ENCODE results near the gene TNIP1.

TNIP1 gene

DNA sequence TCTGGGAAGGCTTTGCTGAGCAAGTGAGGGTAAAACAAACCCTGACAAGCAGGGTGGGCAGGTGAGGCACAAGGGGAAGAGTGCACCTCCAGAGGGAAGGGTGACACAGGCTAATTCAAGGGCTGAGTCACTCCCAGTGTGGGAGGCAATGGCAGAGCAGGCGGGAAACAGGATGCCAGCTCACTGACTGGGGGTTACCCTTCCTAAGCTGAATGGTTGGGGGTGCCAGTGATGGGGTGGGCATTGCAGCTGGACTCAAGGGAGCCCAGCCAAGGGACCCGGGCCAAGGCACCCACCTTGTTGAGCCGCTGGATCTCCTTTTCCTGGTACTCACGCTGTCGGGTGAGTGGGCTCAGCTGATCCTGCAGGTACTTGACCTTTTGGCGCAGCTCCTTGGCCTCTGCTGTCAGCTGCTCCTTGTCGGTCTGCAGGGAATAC is 42.0 kb downstream of the TNIP1 start:
- no peak for DNase-seq

DNA sequence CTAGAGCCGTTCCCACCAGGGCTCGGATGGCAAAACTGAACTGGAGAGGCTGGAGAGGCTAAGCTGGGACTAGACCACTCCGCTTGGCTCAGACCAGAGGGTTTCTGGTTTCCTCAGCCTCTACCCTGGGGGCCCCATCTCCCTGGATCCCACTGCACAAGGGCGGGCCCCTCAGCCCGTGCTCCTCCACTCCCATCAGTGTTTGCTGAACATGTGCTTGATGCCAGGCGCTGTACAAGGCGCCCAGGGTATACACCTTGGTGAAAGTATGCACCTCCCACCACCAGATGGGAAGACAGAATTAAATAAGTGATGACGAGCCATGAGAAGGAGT is 42.5 kb downstream of the TNIP1 start:
- DNase-seq, result no peak

DNA sequence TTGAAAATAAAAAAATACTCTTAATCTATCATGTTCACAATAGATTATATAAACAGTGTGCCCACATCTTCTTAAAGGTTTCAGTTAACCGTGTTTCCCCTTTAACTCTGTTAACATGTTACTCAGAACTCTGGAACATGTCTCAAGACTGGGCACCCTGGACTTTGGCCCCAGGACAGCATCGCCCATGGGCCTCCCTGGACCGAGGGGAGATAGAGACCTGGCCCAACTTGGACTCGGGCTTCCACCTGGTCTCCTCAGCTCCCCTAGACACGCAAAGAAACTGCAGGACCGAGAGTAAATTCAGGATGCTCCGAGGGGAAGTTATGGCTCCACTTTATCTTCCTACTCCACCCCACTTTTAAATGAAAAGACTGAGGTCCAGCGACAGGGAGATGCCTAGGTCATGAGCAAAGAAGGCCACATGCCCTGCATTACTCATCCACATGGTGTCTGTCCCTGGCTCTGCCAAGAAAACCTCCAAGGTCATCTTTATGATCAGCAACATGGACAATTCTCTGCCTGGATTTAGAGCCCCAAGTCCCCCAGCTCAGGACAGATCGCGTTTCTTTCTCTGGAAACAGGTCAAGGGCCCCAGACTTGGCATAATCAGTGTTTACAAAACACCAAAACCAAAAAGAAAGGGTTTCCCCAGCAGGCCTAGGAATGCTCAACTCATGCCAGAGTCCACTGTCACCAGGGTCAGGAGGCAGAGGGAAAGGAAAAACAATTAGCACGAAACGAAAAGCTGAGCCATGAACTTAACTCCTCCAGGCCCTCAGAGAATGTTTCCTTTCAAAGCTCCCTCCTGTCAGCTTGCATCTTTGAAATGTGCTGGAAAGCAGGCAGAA is 43.0 kb downstream of the TNIP1 start:
- DNase-seq, result peak; percentile 66

DNA sequence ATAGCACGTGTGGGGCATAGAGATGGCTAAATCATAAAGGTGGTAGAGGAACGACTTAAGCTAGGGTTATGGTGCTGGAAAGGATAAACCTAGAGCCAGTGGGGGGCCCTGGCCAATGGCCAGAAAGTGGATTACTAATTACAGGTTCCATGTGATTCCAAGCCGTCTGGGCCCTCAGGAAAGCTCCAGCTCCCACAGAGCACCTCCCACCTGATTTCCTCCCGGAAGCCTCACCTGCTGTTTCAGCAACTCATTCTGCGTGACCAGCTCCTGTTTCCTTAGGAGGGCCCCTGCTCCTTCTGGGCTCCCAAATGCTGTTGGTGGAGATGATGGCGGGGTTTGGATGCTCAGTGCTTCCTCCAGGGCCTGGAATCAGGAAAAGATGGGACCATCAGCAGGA is 44.3 kb downstream of the TNIP1 start:
- DNase-seq, result no peak

DNA sequence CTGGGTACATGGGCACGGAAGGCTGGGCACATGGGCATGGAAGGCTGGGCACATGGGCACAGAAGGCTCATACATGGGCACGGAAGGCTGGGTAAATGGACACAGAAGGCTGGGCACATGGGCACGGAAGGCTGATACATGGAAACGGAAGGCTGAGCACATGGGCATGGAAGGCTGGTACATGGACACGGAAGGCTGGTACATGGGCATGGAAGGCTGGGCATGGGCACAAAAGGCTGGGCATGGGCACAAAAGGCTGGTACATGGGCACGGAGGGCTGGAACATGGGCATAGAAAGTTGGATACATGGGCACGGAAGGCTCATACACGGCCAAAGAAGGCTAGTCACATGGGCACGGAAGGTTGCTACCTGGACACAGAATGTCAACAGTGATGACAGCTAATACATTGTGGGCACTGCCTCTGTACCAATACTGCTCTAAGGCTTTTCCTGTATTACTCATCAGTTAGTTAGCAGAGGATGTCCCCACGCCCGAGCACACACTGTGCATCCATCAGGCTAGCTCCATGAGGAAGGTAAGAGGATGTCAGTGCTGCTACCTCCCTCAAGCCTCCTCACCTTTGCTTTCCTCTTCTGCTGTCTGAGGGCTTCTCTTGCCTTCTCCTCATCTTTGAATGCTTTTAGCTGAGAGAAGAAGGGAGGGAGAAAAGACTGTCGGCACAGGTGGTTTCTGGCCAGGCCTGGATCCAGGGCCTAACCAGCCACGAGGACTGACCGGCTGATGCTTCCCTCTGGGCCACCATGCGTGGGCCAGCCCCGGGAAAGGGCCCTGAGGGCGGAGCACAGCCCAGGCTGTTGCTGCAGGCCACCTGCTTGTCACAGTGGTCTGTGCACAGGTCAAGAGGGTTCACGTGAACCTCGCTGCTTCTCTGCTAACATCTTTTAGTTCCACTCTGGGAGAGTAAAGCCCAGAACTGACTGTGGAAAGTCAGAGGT is 46.1 kb downstream of the TNIP1 start:
- no peak for DNase-seq

GRCh38 chr5:151033217-151033934 is 47.5 kb downstream of the TNIP1 start:
- no peak for DNase-seq

GRCh38 chr5:151031554-151031953 is 49.3 kb downstream of the TNIP1 start:
- no peak for DNase-seq

DNA sequence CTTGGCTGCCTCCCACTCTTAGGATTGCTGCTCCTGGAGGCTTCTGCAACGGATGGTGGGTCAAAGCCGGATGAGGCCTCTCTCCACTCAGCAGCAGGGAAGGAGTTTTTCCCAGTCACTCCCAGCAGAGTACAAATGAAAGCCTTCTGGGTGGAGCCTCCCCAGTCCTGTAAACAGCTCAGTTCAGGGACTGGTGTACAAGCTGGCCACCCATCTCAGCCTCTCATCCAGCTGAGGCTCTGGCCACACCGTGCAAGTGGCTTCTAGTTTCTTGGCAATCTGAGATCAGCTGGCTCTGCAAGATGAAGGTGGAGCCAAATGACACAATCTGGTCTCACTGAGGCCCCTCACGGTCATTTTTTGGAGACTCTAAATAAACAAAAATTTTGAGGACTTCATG is 50.5 kb downstream of the TNIP1 start:
- DNase-seq, result peak; percentile 69

GRCh38 chr5:151030056-151030336 is 50.8 kb downstream of the TNIP1 start:
- no peak for DNase-seq

DNA sequence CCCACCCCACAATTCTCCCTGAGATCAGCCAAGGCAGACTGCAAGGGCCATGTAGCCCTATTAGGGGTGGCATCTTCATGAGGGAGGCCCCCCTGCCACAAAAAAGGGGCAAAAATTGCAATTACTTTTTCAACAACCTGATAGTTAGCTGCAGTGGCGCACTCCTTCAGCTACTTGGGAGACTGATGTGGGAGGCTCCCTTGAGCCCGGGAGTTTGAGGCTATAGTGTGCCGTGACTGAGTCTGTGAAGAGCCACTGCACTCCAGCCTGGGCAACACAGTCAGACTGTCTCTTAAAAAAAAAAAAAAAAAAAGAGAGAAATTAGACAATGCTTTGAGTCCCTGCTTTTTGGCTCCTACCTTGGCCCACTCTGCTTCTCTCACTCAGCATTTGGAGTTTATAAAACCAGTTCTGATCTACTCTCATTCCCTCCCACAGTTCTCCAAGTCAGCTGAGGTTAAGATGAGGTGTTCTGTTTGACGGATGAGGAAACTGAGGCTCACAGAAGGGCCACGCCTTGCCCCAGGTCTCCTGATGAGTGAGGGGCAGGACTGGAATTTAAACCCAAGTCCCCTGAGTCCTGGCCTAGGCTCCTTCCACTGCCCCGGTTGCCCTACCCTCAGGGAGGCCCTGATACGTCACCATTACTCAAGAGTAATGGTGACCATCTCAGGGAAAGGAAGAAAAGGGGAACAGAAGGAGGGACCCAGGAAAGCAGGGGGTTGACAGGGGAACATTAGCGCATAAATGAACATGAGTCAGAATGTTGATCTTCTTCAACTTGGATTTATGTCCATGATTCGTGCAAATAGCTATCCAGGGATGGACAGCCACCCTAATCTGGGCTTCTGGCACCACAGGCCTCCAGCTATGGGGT is 51.4 kb downstream of the TNIP1 start:
- no peak for DNase-seq

DNA sequence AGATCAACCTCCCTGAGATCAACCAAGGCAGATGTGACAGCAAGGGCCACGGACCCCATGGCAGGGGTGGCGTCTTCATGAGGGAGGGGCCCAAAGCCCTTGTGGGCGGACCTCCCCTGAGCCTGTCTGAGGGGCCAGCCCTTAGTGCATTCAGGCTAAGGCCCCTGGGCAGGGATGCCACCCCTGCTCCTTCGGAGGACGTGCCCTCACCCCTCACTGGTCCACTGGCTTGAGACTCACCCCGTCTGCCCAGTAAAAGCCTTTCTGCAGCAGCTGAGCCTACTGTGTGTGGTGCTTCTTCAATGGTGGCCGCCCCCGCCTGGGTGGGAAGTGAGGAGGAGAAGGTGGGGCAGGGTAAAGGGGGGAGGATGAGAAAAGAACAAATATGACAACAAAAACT is 52.1 kb downstream of the TNIP1 start:
- DNase-seq, result no peak

DNA sequence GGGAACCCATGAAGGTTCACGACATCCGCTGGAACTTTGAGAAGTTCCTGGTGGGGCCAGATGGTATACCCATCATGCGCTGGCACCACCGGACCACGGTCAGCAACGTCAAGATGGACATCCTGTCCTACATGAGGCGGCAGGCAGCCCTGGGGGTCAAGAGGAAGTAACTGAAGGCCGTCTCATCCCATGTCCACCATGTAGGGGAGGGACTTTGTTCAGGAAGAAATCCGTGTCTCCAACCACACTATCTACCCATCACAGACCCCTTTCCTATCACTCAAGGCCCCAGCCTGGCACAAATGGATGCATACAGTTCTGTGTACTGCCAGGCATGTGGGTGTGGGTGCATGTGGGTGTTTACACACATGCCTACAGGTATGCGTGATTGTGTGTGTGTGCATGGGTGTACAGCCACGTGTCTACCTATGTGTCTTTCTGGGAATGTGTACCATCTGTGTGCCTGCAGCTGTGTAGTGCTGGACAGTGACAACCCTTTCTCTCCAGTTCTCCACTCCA is 52.8 kb downstream of the TNIP1 start:
- DNase-seq, result no peak

DNA sequence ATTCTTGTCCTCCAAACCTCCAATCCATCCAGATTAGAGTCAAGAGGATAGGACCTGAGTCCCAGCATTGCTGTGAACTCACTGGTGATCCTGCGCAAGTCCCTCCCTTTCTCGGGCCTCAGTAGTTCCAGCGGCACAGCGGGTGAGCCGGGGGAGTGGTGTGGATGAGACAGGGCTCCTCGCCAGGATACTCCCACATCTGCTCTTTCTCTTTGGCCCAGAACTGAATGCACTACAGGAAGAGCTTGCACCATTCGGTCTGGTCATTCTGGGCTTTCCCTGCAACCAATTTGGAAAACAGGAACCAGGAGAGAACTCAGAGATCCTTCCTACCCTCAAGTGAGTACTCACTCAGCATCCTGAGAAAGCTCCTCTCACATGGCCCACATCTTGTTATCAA is 54.2 kb downstream of the TNIP1 start:
- DNase-seq, result no peak

DNA sequence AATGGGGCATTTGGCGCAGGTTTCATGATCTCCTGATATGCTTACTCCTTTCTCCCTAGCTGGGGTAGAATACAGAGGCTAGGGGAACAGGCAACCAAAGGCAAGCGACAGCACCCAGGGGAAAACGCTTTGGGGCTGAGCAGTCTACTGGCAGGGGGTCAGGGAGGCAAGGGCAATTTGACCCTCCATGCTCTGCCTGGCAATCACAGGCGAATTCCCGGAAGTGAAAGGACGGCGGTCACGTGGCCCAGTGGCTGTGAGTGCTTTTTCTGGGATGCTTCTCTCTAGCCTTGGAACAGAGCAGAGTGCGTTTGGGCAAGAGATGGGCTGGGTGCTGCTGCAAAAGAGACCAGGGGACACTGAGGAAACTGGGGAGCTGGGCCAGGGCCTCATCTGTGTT is 54.7 kb downstream of the TNIP1 start:
- DNase-seq, result no peak

- DNase-seq, result no peak
Observed at GRCh38 chr5:151025250-151025606, 55.6 kb downstream of the TNIP1 start.

GRCh38 chr5:151024440-151025249 is 56.2 kb downstream of the TNIP1 start:
- no peak for DNase-seq

- DNase-seq, result no peak
Observed at GRCh38 chr5:151023651-151024050, 57.2 kb downstream of the TNIP1 start.

- no peak for DNase-seq
Observed at GRCh38 chr5:151023047-151023615, 57.7 kb downstream of the TNIP1 start.

GRCh38 chr5:151022511-151023018 is 58.3 kb downstream of the TNIP1 start:
- DNase-seq, result no peak

GRCh38 chr5:151021746-151022145 is 59.1 kb downstream of the TNIP1 start:
- no peak for DNase-seq

Measured in femur (tissue), 1 donor.